OCI-LY3 (cell line): ENCODE data around the gene CHST11.

Experiments used
- H2AFZ ChIP-seq: fragments of 200-600, 300-600 bp; shearing (Covaris generic); 2 replicates; pipeline ENCODE4 v1.6.0; 2014; ENCODE audit warnings: antibody characterized with exemption, low read depth, low read length
- H3K27ac ChIP-seq: fragments of 200-600, 300-600 bp; sonication (generic); 2 replicates; pipeline ENCODE4 v1.5.1; 2014; ENCODE audit warnings: mild to moderate bottlenecking, low read length, moderate library complexity, mixed read lengths
- H3K27me3 ChIP-seq: fragments of 200-600, 300-600 bp; sonication (generic); 2 replicates; pipeline ENCODE4 v1.6.1; 2014; ENCODE audit warnings: low read depth, low read length, mixed read lengths
- H3K36me3 ChIP-seq: fragments of 200-600, 300-600 bp; sonication (generic); replicated peaks from 2 replicates; pipeline ENCODE3; 2014; ENCODE audit warnings: low read depth, low read length, mixed read lengths
- H3K4me1 ChIP-seq: fragments of 300-600, 200-600 bp; sonication (generic); 2 replicates; pipeline ENCODE4 v1.6.1; 2014; ENCODE audit warnings: low read length, mixed read lengths
- H3K4me2 ChIP-seq: fragments of 200-600, 300-600 bp; sonication (generic); 2 replicates; pipeline ENCODE4 v1.6.1; 2014; ENCODE audit warnings: low read length, mixed read lengths
- H3K4me3 ChIP-seq: fragments of 300-600, 200-600 bp; sonication (generic); 2 replicates; pipeline ENCODE4 v1.5.1; 2014; ENCODE audit warnings: antibody characterized with exemption, mild to moderate bottlenecking, low read length, moderate library complexity
- H3K79me2 ChIP-seq: fragments of 300-600, 200-600 bp; shearing (Covaris generic); 2 replicates; pipeline ENCODE4 v1.6.1; 2014; ENCODE audit warnings: mild to moderate bottlenecking, low read length, mixed read lengths
- H3K9ac ChIP-seq: fragments of 300-600, 200-600 bp; shearing (Covaris generic); 2 replicates; pipeline ENCODE4 v1.6.0; 2014; ENCODE audit warnings: mild to moderate bottlenecking, low read length, moderate library complexity
- H3K9me3 ChIP-seq: fragments of 200-600, 300-600 bp; shearing (Covaris generic); 2 replicates; pipeline ENCODE4 v1.6.1; 2014; ENCODE audit warnings: low read length, mixed read lengths; ENCODE audit not compliant: insufficient read depth
- H4K20me1 ChIP-seq: fragments of 200-600, 300-600 bp; sonication (generic); 2 replicates; pipeline ENCODE4 v1.6.1; 2016; ENCODE audit warnings: low read length, mixed read lengths; ENCODE audit not compliant: insufficient read depth
- EZH2phosphoT487 ChIP-seq: fragments of 200-600 bp; shearing (Covaris generic); IDR thresholded peaks from 2 replicates; pipeline ENCODE4 v1.6.1; 2018; ENCODE audit warnings: antibody characterized with exemption, mixed run types, low read depth
- TF ChIP-seq, protein P1 (sequence below): fragments of 200-600, 300-600 bp; sonication (generic); IDR thresholded peaks from 2 replicates; pipeline ENCODE4 v1.5.1; 2014; ENCODE audit warnings: antibody characterized with exemption, low read length, low read depth

CHST11 gene

DNA sequence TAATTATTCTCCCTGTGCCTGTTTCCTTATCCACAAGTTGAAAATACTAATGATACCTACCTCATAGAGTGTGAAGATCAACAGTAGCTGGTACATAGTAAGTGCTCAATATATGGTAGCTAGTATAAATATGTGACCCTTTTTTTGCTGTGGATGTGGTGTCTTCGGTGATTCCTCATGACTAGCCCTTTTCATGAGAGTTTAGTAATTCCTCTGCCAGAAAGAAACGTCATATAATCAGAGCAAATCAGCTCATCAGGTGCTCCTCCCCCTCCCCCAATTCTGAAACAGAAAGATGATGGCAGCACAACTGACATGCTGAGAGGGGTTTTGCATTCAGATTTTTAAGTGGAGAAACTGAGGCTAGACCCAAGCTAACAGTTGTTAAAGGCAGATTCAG, 290.6 kb downstream of the CHST11 start:
- no peak overlapping the region for H2AFZ ChIP-seq
- H3K4me2 ChIP-seq: peak overlapping the region; percentile 60
- H3K9ac ChIP-seq: no peak overlapping the region
- H3K79me2 ChIP-seq: no peaks in the 10 kb centered on the region
- H3K27ac ChIP-seq: no peak overlapping the region
- TF ChIP-seq, protein P1, sequence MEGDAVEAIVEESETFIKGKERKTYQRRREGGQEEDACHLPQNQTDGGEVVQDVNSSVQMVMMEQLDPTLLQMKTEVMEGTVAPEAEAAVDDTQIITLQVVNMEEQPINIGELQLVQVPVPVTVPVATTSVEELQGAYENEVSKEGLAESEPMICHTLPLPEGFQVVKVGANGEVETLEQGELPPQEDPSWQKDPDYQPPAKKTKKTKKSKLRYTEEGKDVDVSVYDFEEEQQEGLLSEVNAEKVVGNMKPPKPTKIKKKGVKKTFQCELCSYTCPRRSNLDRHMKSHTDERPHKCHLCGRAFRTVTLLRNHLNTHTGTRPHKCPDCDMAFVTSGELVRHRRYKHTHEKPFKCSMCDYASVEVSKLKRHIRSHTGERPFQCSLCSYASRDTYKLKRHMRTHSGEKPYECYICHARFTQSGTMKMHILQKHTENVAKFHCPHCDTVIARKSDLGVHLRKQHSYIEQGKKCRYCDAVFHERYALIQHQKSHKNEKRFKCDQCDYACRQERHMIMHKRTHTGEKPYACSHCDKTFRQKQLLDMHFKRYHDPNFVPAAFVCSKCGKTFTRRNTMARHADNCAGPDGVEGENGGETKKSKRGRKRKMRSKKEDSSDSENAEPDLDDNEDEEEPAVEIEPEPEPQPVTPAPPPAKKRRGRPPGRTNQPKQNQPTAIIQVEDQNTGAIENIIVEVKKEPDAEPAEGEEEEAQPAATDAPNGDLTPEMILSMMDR: no peak
- TF ChIP-seq EZH2phosphoT487: no peak
- peaks cover 7% of the 10 kb centered on the region; the same call in 1 of the 2 replicates for H3K27me3 ChIP-seq
- no peak overlapping the region for H3K4me3 ChIP-seq
- no peaks in the 10 kb centered on the region for H3K9me3 ChIP-seq
- no peaks in the 10 kb centered on the region for H3K36me3 ChIP-seq
- no peaks in the 10 kb centered on the region for H4K20me1 ChIP-seq
- H3K4me1 ChIP-seq: peaks cover 52% of the 10 kb centered on the region

DNA sequence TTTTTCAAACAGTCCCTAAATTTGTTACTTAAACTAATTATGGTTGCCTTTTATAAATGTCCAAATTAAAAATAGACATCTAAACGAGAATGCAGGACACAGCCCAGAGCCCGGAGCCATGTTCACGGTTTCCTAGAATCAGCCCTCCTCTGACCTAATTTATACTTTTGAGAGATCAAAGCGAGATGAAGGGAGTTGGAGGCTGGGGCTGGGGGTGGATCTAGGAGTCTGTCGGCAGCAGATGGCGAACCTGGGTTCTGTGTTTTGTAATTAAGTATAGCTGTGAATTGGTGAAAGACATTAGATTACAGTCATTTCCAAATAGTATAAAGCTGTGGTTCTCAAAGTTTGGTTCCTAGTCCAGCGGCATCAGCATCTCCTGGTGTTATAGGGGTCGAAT, 291.2 kb downstream of the CHST11 start:
- H3K4me1 ChIP-seq: peaks cover 58% of the 10 kb centered on the region
- no peaks in the 10 kb centered on the region for H3K36me3 ChIP-seq
- peak overlapping the region; percentile 14; the same call in 1 of the 2 replicates for H3K9ac ChIP-seq
- H3K4me3 ChIP-seq: peak overlapping the region; percentile 48
- H2AFZ ChIP-seq: peak overlapping the region; percentile 60; the same call in 1 of the 2 replicates
- H3K9me3 ChIP-seq: no peaks in the 10 kb centered on the region
- H3K79me2 ChIP-seq: no peaks in the 10 kb centered on the region
- H3K27ac ChIP-seq: no peak overlapping the region
- H3K4me2 ChIP-seq: peak overlapping the region; percentile 60
- no peaks in the 10 kb centered on the region for H4K20me1 ChIP-seq
- peaks cover 7% of the 10 kb centered on the region; the same call in 1 of the 2 replicates for H3K27me3 ChIP-seq
- TF ChIP-seq EZH2phosphoT487: no peak
- TF ChIP-seq, protein P1: no peak

DNA sequence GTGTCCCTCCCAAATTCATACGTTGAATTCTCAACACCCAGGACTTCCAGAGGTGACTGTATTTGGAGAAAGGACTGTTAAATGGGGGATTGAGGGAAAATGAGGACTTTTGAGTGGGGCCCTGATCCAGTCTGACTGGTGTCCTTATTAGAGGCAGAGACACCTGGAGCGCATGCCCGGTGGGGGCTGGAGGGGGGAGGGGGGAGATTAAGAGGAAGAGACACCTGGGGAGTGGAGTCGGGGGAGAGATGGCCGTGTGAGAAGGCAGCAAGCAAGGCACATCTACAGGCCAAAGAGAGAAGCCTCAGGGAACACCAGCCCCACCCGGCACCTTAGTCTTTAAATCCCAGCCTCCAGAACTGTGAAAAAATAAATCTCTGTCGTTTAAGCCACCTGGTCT, 291.6 kb downstream of the CHST11 start:
- H3K9me3 ChIP-seq: no peaks in the 10 kb centered on the region
- H3K9ac ChIP-seq: peak overlapping the region; percentile 14; the same call in 1 of the 2 replicates
- TF ChIP-seq EZH2phosphoT487: no peak
- TF ChIP-seq, protein P1: no peak
- H3K4me3 ChIP-seq: peak overlapping the region; percentile 48
- peaks cover 7% of the 10 kb centered on the region; the same call in 1 of the 2 replicates for H3K27me3 ChIP-seq
- no peaks in the 10 kb centered on the region for H3K79me2 ChIP-seq
- H3K4me2 ChIP-seq: peak overlapping the region; percentile 60
- no peaks in the 10 kb centered on the region for H3K36me3 ChIP-seq
- H2AFZ ChIP-seq: peak overlapping the region; percentile 60; the same call in 1 of the 2 replicates
- H3K27ac ChIP-seq: no peak overlapping the region
- no peaks in the 10 kb centered on the region for H4K20me1 ChIP-seq
- peaks cover 60% of the 10 kb centered on the region for H3K4me1 ChIP-seq

DNA sequence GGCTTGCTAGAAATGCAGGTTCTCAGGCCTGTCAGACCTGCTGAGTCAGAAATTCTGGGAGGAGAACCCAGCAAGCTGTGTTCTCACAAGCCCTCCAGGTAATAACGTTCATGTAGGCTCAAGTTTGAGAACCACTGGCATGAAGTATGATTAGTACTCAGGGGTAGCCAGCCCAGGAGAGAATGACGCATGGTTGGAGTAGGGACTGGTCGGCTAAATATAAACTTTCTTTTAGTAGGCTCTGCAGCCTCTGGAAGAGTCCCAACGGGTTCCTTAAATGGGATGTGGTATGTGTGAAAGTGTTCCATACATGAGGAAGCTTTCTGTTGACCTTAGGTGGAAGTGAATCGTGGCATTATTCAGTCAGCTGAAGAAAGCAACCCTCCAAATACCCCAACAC, 292.0 kb downstream of the CHST11 start:
- H3K4me2 ChIP-seq: peak overlapping the region; percentile 60
- H3K27ac ChIP-seq: no peak overlapping the region
- peaks cover 7% of the 10 kb centered on the region; the same call in 1 of the 2 replicates for H3K27me3 ChIP-seq
- TF ChIP-seq, protein P1: no peak
- H3K79me2 ChIP-seq: no peaks in the 10 kb centered on the region
- H3K9ac ChIP-seq: peak overlapping the region; percentile 14; the same call in 1 of the 2 replicates
- H3K4me1 ChIP-seq: peaks cover 60% of the 10 kb centered on the region
- H3K9me3 ChIP-seq: no peaks in the 10 kb centered on the region
- H3K36me3 ChIP-seq: no peaks in the 10 kb centered on the region
- H4K20me1 ChIP-seq: no peaks in the 10 kb centered on the region
- H2AFZ ChIP-seq: 0 out of 2 replicates have a peak overlapping the region, but pooled peaks have one; percentile 60
- H3K4me3 ChIP-seq: peak overlapping the region; percentile 48
